Right renal cortex interstitium (tissue), 3 donors: Measurements from ENCODE around the gene GNAI3. TPM values are rescaled to one million over a fixed set of nuclear protein-coding genes. Genes with fewer than 3 reads are reported as not detected.

ENCODE experiments used
- DNase-seq, 3 donors: peaks; one replicate each; pipeline ENCODE4 v3.0.0-alpha.2; 2013; ENCODE audit warnings: low read depth in 3 of 3, low spot score in 2 of 3
- polyA plus RNA-seq, 3 donors: library from polyadenylated mRNA; unstranded; fragments of 120-200 nt; gene quantifications; one replicate each; pipeline ENCODE4 v1.2.1, GENCODE V29; 2013; ENCODE audit not compliant: insufficient read length in 3 of 3

Gene GNAI3
- 10 to 100 TPM; 12.5 to 13.8 (median 13.5) TPM for polyA plus RNA-seq

- peak; percentile 89 to 92 (median 90) for DNase-seq
These were observed at the start of gene GNAI3 for GRCh38 chr1:109548321-109549267. Gene GNAI3, plus strand, starts transcription at chr1:109548615. Its CDS starts 106 bp downstream, at chr1:109548721.

- no peak for DNase-seq
These were observed 49.3 kb upstream of the GNAI3 start for GRCh38 chr1:109499081-109499480.

- DNase-seq, result no peak
These were observed 48.5 kb upstream of the GNAI3 start for GRCh38 chr1:109499661-109500536.

GRCh38 chr1:109500941-109501381, 47.5 kb upstream of the GNAI3 start:
- DNase-seq, result no peak

GRCh38 chr1:109501644-109502363, 46.6 kb upstream of the GNAI3 start:
- no peak for DNase-seq

GRCh38 chr1:109502364-109502851, 46.0 kb upstream of the GNAI3 start:
- no peak for DNase-seq

GRCh38 chr1:109503935-109504334, 44.5 kb upstream of the GNAI3 start:
- DNase-seq, result no peak

GRCh38 chr1:109504974-109505373, 43.4 kb upstream of the GNAI3 start:
- no peak for DNase-seq

- no peak for DNase-seq
These were observed 40.2 kb upstream of the GNAI3 start for GRCh38 chr1:109508001-109508872.

GRCh38 chr1:109508873-109509175, 39.6 kb upstream of the GNAI3 start:
- DNase-seq, result no peak

- no peak for DNase-seq
These were observed 39.0 kb upstream of the GNAI3 start, which contains the start of gene AMIGO1 for GRCh38 chr1:109509176-109510134. Gene AMIGO1, minus strand, starts transcription at chr1:109509727. Its CDS starts 815 bp downstream, at chr1:109508912.

GRCh38 chr1:109513110-109513710, 35.2 kb upstream of the GNAI3 start:
- no peak for DNase-seq

GRCh38 chr1:109514846-109515245, 33.6 kb upstream of the GNAI3 start:
- no peak for DNase-seq

GRCh38 chr1:109516872-109517271, 31.5 kb upstream of the GNAI3 start:
- DNase-seq, result no peak

- no peak for DNase-seq
These were observed 31.1 kb upstream of the GNAI3 start for GRCh38 chr1:109517337-109517736.

GRCh38 chr1:109521002-109521951, 27.1 kb upstream of the GNAI3 start:
- DNase-seq, result no peak

- no peak for DNase-seq
These were observed 26.4 kb upstream of the GNAI3 start for GRCh38 chr1:109522026-109522425.
